Measurements from ENCODE around the gene EMC9.
"Not testable (repeated sequence)": the region's sequence is repeated elsewhere in the genome, so short reads cannot be mapped to it uniquely, and the experiment has no call there.

EMC9 gene

GRCh38 chr14:24108336-24108874, 33.0 kb downstream of the EMC9 start:
- no peak for DNase-seq (ENCODE audit: low read depth in 3 of 3)

GRCh38 chr14:24106672-24107271, 34.6 kb downstream of the EMC9 start:
- no peak for DNase-seq (ENCODE audit: low read depth in 3 of 3)

- not testable (repeated sequence) for DNase-seq (ENCODE audit: low read depth in 3 of 3)
Observed at GRCh38 chr14:24105609-24106239, 35.7 kb downstream of the EMC9 start.

GRCh38 chr14:24103451-24103850, 37.9 kb downstream of the EMC9 start:
- no peak for DNase-seq (ENCODE audit: low read depth in 3 of 3)

- no peak for DNase-seq (ENCODE audit: low read depth in 3 of 3)
Observed at GRCh38 chr14:24102357-24103048, 38.9 kb downstream of the EMC9 start.

GRCh38 chr14:24100982-24101494, 40.4 kb downstream of the EMC9 start:
- DNase-seq (ENCODE audit: low read depth in 3 of 3), result no peak

GRCh38 chr14:24100197-24100981, 41.0 kb downstream of the EMC9 start:
- no peak for DNase-seq (ENCODE audit: low read depth in 3 of 3)

- no peak for DNase-seq (ENCODE audit: low read depth in 3 of 3)
Observed at GRCh38 chr14:24098927-24099813, 42.2 kb downstream of the EMC9 start.

GRCh38 chr14:24098229-24098926, 43.0 kb downstream of the EMC9 start:
- DNase-seq (ENCODE audit: low read depth in 3 of 3), result no peak

GRCh38 chr14:24096545-24097181, 44.7 kb downstream of the EMC9 start:
- no peak for DNase-seq (ENCODE audit: low read depth in 3 of 3)

- peak in 2 of 3 experiments; percentile 37 to 38 for DNase-seq (ENCODE audit: low read depth in 3 of 3)
Observed at GRCh38 chr14:24095271-24096068, 45.9 kb downstream of the EMC9 start.

GRCh38 chr14:24094841-24095270, 46.5 kb downstream of the EMC9 start:
- no peak for DNase-seq (ENCODE audit: low read depth in 3 of 3)

- peak; percentile 75 to 85 (median 76) for DNase-seq (ENCODE audit: low read depth in 3 of 3)
Observed at GRCh38 chr14:24093901-24094840, 47.2 kb downstream of the EMC9 start, which contains the start of gene PCK2. Gene PCK2, plus strand, starts transcription at chr14:24094311. Its CDS starts 95 bp downstream, at chr14:24094406.

GRCh38 chr14:24093207-24093900, 48.0 kb downstream of the EMC9 start:
- no peak for DNase-seq (ENCODE audit: low read depth in 3 of 3)

GRCh38 chr14:24092505-24093206, 48.7 kb downstream of the EMC9 start:
- no peak for DNase-seq (ENCODE audit: low read depth in 3 of 3)

GRCh38 chr14:24092110-24092504, 49.3 kb downstream of the EMC9 start:
- DNase-seq (ENCODE audit: low read depth in 3 of 3), result no peak
